Suppressor macrophage treated with lipopolysaccharide for 1 hour (primary cell): ENCODE results near the gene C6orf58.

Source experiments
- DNase-seq, 3 donors: peaks; one replicate each; pipeline ENCODE4 v3.0.0-alpha.2; 2020 to 2022

Gene C6orf58

GRCh38 chr6:127576874-127577273 is at the start of gene C6orf58:
Gene C6orf58, plus strand, starts transcription at chr6:127577174. Its CDS starts 12 bp downstream, at chr6:127577186.
- DNase-seq, result no peak

- DNase-seq, result peak; percentile 15 to 68 (median 66)
These were observed 44.0 kb upstream of the C6orf58 start for GRCh38 chr6:127533011-127533410.

GRCh38 chr6:127533736-127534135 is 43.2 kb upstream of the C6orf58 start:
- peak in 2 of 3 donors; percentile 43 to 47 for DNase-seq

- no peak for DNase-seq
These were observed 38.2 kb upstream of the C6orf58 start for GRCh38 chr6:127538750-127539264.

GRCh38 chr6:127539272-127539671 is 37.7 kb upstream of the C6orf58 start:
- DNase-seq, result peak; percentile 31 to 74 (median 73)

- peak in 2 of 3 donors; percentile 31 to 33 for DNase-seq
These were observed 29.8 kb upstream of the C6orf58 start for GRCh38 chr6:127547215-127547614.

GRCh38 chr6:127547904-127548649 is 28.9 kb upstream of the C6orf58 start:
- DNase-seq, result no peak

- no peak for DNase-seq
These were observed 26.6 kb upstream of the C6orf58 start for GRCh38 chr6:127550403-127550802.

GRCh38 chr6:127554435-127555006 is 22.5 kb upstream of the C6orf58 start:
- peak in 1 of 3 donors; percentile 20 for DNase-seq

GRCh38 chr6:127561660-127562059 is 15.3 kb upstream of the C6orf58 start:
- DNase-seq, result no peak

GRCh38 chr6:127564761-127565160 is 12.2 kb upstream of the C6orf58 start:
- DNase-seq, result no peak

GRCh38 chr6:127566119-127566518 is 10.9 kb upstream of the C6orf58 start:
- no peak for DNase-seq

GRCh38 chr6:127566651-127567050 is 10.3 kb upstream of the C6orf58 start:
- DNase-seq, result no peak

- DNase-seq, result no peak
These were observed 9.5 kb upstream of the C6orf58 start for GRCh38 chr6:127567476-127567875.

- peak; percentile 27 to 73 (median 64) for DNase-seq
These were observed 6.1 kb upstream of the C6orf58 start for GRCh38 chr6:127570739-127571389.

- DNase-seq, result no peak
These were observed 1.9 kb downstream of the C6orf58 start for GRCh38 chr6:127578900-127579299.

- no peak for DNase-seq
These were observed 4.6 kb downstream of the C6orf58 start for GRCh38 chr6:127581576-127581975.

GRCh38 chr6:127582777-127583462 is 5.9 kb downstream of the C6orf58 start:
- DNase-seq, result peak in 2 of 3 donors; percentile 16 to 31

- DNase-seq, result no peak
These were observed 8.1 kb downstream of the C6orf58 start for GRCh38 chr6:127585123-127585522.

GRCh38 chr6:127586372-127586771 is 9.4 kb downstream of the C6orf58 start:
- DNase-seq, result no peak

- DNase-seq, result no peak
These were observed 10.9 kb downstream of the C6orf58 start for GRCh38 chr6:127587875-127588274.

- DNase-seq, result no peak
These were observed 12.2 kb downstream of the C6orf58 start for GRCh38 chr6:127589135-127589534.

GRCh38 chr6:127590344-127590743 is 13.4 kb downstream of the C6orf58 start:
- DNase-seq, result no peak
